Stimulated activated CD4-positive, alpha-beta T cell treated with anti-CD3 and anti-CD28 coated beads, TNF-alpha, amount 100 ng/mL, for 24 hours (primary cell): ENCODE results near the gene OR2AG2.

Source experiments
- DNase-seq, 3 experiments: peaks; one replicate each; pipeline ENCODE4 v3.0.0-alpha.2; 2020; ENCODE audit warnings: low read depth in 3 of 3

OR2AG2 gene

DNA sequence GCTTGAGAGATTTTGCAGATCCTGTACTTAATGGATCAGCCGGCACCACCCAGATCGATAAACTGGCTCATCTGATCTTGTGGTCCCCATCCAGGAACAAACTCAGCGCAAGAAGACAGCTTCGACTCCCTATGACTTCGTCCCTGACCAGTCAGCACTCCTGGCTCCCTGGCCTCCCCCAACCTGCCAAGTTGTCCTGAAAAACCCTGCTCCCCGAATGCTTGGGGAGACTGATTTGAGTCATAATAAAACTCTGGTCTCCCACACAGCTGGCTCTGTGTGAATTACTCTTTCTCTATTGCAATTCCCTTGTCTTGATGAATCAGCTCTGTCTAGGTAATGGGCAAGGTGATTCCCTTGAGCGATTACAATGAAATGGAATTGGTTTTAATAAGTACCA, 29.5 kb downstream of the OR2AG2 start:
- DNase-seq: peak in 2 of 3 experiments; percentile 13 to 15

DNA sequence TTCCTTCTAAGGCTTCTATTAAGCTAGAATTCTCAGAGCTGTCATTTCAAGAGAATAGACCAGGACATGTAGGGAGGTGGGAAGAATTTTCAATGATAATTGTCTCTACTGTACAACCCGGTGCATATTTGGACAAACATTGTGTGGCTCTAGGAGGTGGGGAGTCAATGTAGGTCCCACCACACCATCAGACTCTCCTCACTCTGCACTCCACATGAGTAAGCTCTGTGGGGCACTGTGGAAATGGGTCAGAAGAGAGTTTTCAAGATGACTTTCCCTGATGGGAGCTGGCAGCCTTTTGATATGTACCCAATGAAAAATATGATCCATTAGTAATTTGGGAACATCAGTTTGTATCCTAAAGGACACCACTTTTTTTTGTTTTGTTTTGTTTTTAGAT, 33.2 kb downstream of the OR2AG2 start:
- DNase-seq: no peak

DNA sequence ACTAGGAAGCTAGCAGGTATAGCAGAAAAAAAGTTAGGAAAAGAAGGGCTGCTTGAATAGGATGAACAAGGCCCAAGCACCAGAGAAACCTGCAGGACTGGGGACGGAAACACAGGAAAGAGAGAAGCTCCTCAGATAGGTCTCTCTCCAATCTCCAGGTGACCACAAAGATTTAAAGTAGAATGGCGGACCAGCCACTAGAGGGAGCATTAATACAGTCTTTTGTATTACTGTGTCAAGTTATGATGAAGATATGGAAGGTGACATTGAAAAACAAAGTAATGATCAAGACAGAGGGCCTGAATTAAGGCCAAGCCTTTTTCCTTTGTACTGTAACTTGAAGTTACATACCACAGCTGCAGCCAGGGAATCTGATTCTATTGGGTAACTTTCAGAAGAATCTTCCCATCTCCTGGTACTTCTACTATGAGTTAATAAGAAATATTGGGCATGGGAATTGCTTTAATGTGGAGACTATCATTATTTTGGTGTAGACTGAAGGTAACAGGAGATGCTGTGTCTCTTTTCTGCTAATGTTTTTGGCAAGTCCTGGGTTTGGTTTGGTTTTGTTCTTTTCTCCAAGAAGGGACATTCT, 33.8 kb downstream of the OR2AG2 start:
- peak; percentile 45 to 62 (median 45) for DNase-seq

DNA sequence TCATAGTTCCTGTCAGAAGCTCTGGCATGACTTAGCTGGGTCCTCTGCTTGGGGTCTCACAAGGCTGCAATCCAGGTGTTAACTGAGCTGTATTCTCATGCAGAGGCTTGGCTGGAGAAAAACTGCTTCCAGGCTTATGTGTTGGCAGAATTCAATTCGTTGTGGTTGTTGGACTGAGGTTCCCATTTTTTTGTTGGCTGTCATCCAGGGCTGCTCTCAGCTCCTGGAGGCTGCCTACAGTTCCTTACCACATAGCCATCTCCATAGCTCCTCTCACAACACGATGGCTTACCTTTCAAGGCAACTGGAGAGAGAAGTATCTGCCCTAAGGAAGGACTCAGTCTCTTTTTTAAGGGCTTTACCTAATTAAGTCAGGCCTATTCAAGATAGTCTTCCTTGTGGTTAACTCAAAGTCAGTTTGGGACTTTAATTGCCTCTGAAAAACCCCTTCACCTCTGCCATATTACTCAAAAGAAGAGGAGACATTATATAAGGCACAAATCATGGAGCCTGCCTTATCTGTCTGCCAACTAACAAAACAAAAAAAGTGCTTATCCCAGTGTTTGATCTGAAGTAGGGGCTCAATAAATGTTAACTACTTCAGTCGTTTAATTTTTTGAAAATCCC, 35.2 kb downstream of the OR2AG2 start:
- DNase-seq: no peak

DNA sequence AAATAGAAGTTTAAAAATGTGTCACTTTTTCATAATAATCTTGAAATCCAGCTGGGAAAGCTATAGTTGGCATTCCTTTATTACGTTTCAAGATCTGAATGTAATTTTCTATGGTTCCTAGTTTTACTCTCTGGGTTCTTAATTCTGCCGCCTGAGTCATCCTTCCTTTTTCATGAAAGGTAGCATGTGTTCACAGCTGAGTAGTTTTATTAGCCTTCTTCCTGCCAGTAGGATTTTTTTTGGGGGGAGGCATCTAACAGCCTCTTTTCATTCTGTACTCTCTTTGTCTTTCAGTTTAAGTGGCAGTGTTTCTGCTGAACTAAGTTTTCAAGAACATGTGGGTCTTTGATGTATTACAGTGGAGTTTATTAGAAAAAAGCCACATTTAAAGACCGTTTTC, 36.5 kb downstream of the OR2AG2 start:
- DNase-seq: no peak

DNA sequence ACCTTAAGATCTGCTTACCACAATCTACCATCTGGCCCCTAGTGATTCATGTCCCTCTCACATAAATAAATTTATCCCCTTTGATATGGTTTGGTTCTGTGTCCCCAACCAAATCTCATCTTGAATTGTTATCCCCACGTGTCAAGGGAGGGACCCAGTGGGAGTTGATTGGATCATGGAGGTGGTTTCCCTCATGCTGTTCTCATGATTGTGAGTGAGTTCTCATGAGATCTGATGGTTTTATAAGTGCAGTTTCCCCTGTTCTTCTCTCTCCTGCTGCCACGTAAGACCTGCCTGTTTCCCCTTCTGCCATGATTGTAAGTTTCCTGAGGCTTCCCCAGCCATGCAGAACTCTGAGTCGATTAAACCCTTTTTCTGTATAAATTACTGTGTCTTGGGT, 37.2 kb downstream of the OR2AG2 start:
- DNase-seq: no peak

DNA sequence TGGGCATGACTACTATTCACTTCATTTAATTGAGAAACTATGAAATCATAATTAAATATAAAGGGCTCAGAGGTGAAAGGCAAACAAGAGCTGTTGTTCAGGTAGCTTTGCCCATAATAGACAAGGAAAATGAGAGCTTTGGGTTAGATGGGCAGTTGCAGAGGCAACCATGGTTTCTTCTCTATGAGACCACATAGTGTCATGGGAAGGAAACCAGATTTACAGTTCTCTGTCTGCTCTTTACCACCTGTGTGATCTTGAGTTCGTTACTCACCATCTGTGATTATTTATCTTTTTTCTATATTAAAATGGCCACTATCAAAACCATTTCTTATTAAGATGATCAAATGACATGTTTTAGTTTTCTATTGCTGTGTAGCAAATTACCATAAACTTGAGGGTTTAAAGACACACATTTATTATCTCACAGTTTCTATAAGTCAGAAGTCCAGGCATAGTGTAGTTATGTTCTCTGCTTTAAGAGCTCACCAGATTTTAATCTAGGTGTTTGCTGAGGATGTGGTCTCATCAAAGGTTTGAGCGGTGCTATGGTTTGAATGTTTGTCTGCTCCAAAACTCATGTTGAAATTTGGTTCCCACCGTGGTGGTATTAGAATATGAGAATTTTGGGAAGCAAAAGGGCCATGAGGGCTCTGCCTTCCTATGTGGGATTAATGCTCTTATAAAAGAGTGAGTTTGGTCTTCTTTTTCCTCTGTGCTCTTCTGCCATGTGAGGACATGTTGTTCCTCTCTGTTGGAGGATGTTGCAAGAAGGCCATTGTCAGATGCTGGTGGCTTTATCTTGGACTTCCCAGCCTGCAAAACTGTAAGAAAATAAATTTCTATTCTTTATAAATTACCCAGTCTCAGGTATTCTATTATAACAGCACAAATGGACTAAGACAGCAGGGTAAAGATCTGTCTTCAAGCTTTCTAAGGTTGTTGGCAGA, 38.2 kb downstream of the OR2AG2 start:
- DNase-seq: no peak

DNA sequence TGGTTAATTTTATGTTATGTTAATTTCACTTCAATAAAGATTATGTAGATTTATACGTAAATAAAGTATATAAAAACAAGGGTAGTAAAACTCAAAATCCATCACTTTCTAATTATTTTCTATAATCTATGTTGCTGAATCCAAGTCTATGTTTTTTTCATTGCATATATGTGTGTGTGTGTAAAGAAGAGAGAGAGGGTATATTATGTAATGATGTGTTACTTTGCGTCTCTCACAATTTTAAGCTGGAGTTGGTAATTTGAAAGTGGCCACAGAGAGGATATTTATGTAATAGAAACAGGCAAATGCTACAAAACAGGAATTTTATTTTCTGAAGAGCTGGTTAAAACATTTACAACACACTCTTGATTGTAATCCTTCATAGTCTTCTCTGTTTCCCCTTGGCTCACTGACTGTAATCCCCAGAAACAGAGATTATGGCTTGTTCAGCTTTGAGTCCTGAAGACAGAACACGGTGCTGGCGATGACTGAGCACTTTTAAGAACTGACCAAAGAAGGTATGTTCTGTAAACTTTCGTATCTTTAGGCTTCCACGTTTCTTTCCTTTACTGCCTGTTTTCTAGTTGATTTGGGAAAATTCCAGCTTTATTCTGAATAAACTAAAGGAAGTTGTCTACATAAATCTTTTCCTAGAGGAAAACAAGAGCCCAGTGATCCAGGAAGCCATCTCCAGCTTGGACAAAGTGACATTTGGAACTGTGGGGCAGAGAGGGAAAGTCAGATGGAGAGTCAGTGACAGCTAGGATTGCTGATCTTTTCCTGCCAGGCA, 43.6 kb downstream of the OR2AG2 start:
- no peak for DNase-seq

DNA sequence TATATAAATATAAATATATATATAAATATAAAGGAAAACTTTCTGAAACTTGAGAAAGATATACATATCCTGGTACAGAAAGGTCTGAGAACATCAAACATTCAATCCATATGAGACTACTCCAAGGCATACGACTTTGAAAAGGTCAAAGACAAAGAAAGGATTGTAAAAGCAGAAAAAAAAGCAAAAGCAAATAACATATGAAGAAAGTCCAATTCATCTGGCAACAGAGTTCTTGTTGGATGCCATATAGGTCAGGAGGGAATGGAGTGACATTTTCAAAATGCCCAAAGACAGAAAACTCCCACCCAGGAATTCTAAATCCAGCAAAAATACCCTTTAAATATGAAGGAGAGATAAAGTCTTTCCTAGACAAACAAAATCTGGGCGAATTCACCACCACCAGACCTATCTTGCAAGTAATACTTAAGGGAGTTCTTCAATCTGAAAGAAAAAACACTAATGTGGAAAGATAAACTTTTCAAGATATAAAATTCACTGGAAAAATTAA, 46.3 kb downstream of the OR2AG2 start:
- no peak for DNase-seq

DNA sequence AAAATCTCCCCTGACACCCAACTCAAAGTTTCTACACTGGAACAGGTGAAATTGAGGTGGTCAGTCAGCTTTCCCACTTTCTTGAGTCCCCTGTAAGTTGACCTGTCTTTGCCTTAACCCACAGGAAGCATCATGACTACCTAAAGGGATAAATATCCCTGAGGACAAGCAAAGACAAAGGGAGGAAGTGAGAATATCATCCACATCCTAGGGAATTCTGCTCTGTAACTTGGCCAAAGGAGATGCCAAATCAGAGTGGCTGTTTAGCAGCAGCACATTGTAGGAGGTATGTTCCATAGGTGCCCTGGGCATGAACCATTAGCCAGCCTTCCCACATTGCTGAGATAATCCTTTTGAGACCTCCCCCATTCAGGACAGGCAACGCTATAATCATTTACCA, 47.8 kb downstream of the OR2AG2 start:
- DNase-seq: no peak

DNA sequence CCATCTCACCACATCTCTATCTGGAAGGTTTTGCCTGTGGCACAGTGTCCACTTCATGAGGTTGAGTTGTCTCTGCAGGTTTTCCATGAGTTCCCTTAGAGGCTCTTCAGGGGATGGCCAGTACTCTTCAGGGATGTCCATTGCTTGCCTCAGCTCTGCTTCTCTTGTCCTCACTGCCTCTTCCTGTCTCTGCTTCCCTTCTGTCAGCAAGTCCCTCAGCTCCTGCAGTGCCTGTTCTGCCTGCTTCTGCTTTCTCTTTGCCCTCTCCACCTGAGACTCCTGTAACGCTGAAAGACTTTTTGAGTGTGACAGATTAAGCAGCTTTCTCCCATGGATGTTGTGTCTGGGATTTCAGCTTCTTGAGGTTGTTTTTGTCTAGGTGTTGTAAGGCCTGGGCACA, 50.4 kb downstream of the OR2AG2 start:
- no peak for DNase-seq

DNA sequence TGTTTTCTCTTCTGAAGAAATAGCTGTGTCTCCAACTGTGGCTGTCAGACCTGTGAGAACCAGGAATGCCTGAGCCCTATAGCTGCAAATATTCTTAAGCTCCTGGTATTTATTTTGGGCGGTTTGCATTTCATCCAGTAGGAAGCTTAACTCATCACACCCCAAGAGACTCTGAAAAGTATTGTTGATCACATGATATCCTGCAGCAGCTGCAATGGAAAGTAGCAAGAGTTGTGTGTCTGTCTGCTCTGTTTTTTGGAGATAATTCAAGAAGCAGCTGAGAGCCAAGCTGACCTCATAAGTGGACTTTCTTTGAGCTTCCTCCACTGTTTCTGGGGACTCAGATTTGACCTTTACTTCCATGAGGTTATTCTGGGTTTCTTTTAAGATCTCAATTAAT, 52.2 kb downstream of the OR2AG2 start:
- no peak for DNase-seq

DNA sequence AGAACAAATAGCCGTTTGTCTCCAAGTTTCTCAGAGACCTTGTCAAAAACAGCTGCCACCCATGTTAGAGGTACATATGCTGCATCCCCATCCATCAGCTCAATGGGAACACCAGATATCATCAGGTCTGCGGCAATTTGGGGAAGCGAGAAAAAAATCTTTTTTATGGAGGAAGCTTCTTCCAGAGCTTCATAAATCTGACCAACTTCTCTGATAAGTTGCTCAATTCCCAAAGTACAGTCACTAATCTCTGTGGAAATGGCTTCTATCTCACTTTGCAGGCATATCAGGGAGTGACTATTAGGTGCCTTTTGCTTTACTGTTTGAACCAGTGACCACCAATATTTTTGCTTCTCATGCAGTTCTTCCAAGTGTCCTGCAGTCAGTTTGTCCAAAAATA, 54.4 kb downstream of the OR2AG2 start:
- DNase-seq: no peak
